Natural killer cell (primary cell): Measurements from ENCODE around the gene MVK. TPM values are rescaled to one million over a fixed set of nuclear protein-coding genes. Genes with fewer than 3 reads are reported as not detected.

Experiments
- ATAC-seq, 3 donors: fragments of 150-1000 bp in 2 of 3; fragments of 200-7000 bp in 1 of 3; cut with Tn5 transposase; 1 replicate in 1 of 3; 2 replicates in 2 of 3; pipeline ENCODE4 v1.10.0; 2021; ENCODE audit warnings: mild to moderate bottlenecking in 2 of 3, moderate library complexity in 2 of 3
- DNase-seq, 2 donors: peaks; one replicate each; pipeline versions ENCODE4 v3.0.0 to v3.0.0-alpha.2; 2013 to 2021; ENCODE audit warnings: mixed read lengths in 1 of 2
- H3K27ac ChIP-seq: one replicate; pipeline ENCODE4 v1.5.1; 2013; ENCODE audit warnings: mild to moderate bottlenecking, low read length
- H3K27me3 ChIP-seq: one replicate; pipeline ENCODE4 v1.6.1; 2013; ENCODE audit warnings: low read length; ENCODE audit not compliant: control insufficient read depth, insufficient read depth
- H3K36me3 ChIP-seq: one replicate; pipeline ENCODE4 v1.6.1; 2013; ENCODE audit warnings: low read length; ENCODE audit not compliant: control insufficient read depth, insufficient read depth
- H3K4me1 ChIP-seq: one replicate; pipeline ENCODE4 v1.6.1; 2013; ENCODE audit warnings: low read length; ENCODE audit not compliant: control insufficient read depth, insufficient read depth
- H3K4me3 ChIP-seq: one replicate; pipeline ENCODE4 v1.5.1; 2013; ENCODE audit warnings: low read length
- H3K9me3 ChIP-seq: one replicate; pipeline ENCODE4 v1.6.1; 2013; ENCODE audit warnings: low read length; ENCODE audit not compliant: control insufficient read depth, insufficient read depth
- H3K27ac Mint-ChIP-seq, 2 donors: one replicate each; pipeline ENCODE4 v1.8.0; 2022; ENCODE audit warnings: mild to moderate bottlenecking in 2 of 2, mixed read lengths in 2 of 2, moderate library complexity in 1 of 2
- H3K27me3 Mint-ChIP-seq, 2 donors: one replicate each; pipeline ENCODE4 v1.8.0; 2022; ENCODE audit warnings: low read depth in 2 of 2, mixed read lengths in 2 of 2
- H3K36me3 Mint-ChIP-seq: one replicate; pipeline ENCODE4 v1.8.0; 2022; ENCODE audit warnings: mixed read lengths
- H3K4me1 Mint-ChIP-seq, 2 donors: one replicate each; pipeline ENCODE4 v1.8.0; 2022; ENCODE audit warnings: mixed read lengths in 2 of 2
- H3K4me3 Mint-ChIP-seq: one replicate; pipeline ENCODE4 v1.8.0; 2022; ENCODE audit warnings: mild to moderate bottlenecking, moderate library complexity, mixed read lengths
- H3K9me3 Mint-ChIP-seq, 2 donors: one replicate each; pipeline ENCODE4 v1.8.0; 2022; ENCODE audit warnings: mixed read lengths in 2 of 2
- WGBS: methylation state at CpG from one replicate; pipeline ENCODE4 v1.1.7; 2013; ENCODE audit warnings: missing lambda C conversion rate; ENCODE audit not compliant: insufficient coverage; 5-methylcytosine and 5-hydroxymethylcytosine counted together
- intact Hi-C: fragments of 100-400 bp; cut with micrococcal nuclease; formaldehyde crosslinking; loops from one replicate; pipeline ENCODE4 v1.14.2; 2022
- total RNA-seq, 4 donors: library from RNA; stranded (reverse); fragments of 120-200 nt in 1 of 4; gene quantifications; one replicate each; pipeline versions ENCODE4 v1.2.3 to v1.2.4, GENCODE V29; 2013 to 2022
- TF ChIP-seq, protein P1 (sequence below): fragments of 200-600 bp; IDR thresholded peaks from one replicate; pipeline ENCODE4 v1.8.0; 2022; ENCODE audit warnings: antibody characterized with exemption

MVK gene
- total RNA-seq, 3 donors from 2014 or later (not counting 1 experiment from before 2014, with no cell fraction given): 9.4 to 16.6 (median 16.2) TPM

DNA sequence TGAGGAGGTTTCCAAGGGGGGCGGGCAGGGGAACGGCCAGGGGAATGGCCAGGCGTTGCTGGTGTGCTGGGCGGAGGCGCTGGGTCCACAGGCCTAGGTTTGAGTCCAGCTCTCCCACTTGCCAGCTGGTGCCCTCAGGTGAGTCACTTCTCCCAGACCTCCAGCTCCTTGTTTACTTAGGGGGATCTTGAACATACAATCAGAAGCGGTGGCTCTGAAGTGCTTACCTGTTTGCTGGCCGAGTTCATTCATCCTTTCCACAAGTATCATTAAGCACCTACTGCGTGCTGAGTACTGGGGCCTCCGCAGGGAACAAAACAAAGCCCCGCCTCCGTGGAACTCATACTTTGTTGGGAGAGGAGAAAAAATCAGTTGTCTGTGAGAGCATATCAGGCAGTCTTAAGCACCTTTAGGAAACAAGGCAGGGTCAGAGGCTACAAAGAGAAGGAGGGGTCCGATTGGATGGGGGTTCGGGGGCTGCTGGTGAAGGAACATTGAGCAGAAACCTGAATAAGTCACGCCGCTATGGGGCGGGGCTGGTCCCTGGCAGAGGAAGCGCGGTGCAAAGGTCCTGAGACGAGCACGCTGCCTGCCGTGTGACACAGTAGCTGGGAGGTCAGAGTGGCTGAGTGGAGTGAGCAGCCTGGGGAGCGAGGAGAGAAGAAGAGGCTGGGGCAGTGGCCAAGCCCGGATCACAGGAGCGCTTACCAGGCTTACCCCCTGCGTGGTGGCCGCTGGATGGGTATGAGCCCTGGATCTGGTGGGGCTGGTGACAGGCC is 15.1 kb downstream of the MVK start:
- no peaks in the 10 kb centered on the region for H3K9me3 ChIP-seq
- no peaks in the 10 kb centered on the region for H3K4me1 ChIP-seq
- TF ChIP-seq, protein P1, sequence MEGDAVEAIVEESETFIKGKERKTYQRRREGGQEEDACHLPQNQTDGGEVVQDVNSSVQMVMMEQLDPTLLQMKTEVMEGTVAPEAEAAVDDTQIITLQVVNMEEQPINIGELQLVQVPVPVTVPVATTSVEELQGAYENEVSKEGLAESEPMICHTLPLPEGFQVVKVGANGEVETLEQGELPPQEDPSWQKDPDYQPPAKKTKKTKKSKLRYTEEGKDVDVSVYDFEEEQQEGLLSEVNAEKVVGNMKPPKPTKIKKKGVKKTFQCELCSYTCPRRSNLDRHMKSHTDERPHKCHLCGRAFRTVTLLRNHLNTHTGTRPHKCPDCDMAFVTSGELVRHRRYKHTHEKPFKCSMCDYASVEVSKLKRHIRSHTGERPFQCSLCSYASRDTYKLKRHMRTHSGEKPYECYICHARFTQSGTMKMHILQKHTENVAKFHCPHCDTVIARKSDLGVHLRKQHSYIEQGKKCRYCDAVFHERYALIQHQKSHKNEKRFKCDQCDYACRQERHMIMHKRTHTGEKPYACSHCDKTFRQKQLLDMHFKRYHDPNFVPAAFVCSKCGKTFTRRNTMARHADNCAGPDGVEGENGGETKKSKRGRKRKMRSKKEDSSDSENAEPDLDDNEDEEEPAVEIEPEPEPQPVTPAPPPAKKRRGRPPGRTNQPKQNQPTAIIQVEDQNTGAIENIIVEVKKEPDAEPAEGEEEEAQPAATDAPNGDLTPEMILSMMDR: no peak
- 96% methylated on average over 26 of the region's 26 CpGs for WGBS
- no peaks in the 10 kb centered on the region for H3K27me3 ChIP-seq
- Mint-ChIP-seq H3K36me3 (no peaks in the 10 kb centered on the region), H3K4me1 (no peaks in the 10 kb centered on the region), H3K4me3 (no peak overlapping the region), H3K27me3 (no peaks in the 10 kb centered on the region), H3K27ac (no peak overlapping the region), H3K9me3 (no peaks in the 10 kb centered on the region)
- intact Hi-C loops: no loop called here
- peaks cover 19% of the 10 kb centered on the region for H3K36me3 ChIP-seq
- no peak overlapping the region for H3K27ac ChIP-seq
- no peak overlapping the region for H3K4me3 ChIP-seq
- no peak for DNase-seq
- no peak for ATAC-seq

DNA sequence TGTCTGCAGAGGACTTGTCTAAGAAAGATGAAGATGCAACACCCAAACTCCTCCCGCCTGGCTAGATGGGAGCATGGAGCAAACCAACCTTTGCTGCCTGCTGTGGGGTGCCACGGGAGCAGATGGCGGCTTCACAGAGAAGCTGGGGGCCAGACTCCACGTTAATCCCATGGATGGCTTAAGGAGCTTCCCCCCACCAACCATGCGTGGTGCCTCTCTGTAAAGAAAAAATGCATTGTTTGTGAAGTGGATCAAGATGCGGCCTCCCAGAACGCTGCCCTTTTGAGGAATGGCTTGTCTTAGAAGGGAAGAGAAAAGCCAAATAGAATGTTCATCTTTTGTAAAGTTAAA is 15.6 kb downstream of the MVK start:
- no peaks in the 10 kb centered on the region for H3K27me3 ChIP-seq
- no peaks in the 10 kb centered on the region for H3K9me3 ChIP-seq
- Mint-ChIP-seq H3K27me3 (no peaks in the 10 kb centered on the region), H3K4me1 (no peaks in the 10 kb centered on the region), H3K27ac (no peak overlapping the region), H3K36me3 (no peaks in the 10 kb centered on the region), H3K4me3 (no peak overlapping the region), H3K9me3 (no peaks in the 10 kb centered on the region)
- DNase-seq (no peak), ATAC-seq (no peak)
- peaks cover 17% of the 10 kb centered on the region for H3K36me3 ChIP-seq
- H3K4me1 ChIP-seq: no peaks in the 10 kb centered on the region
- no peak overlapping the region for H3K4me3 ChIP-seq
- H3K27ac ChIP-seq: no peak overlapping the region
- TF ChIP-seq, protein P1: no peak
- WGBS: 89% methylated on average over 6 of the region's 7 CpGs
- intact Hi-C loops: no loop called here

DNA sequence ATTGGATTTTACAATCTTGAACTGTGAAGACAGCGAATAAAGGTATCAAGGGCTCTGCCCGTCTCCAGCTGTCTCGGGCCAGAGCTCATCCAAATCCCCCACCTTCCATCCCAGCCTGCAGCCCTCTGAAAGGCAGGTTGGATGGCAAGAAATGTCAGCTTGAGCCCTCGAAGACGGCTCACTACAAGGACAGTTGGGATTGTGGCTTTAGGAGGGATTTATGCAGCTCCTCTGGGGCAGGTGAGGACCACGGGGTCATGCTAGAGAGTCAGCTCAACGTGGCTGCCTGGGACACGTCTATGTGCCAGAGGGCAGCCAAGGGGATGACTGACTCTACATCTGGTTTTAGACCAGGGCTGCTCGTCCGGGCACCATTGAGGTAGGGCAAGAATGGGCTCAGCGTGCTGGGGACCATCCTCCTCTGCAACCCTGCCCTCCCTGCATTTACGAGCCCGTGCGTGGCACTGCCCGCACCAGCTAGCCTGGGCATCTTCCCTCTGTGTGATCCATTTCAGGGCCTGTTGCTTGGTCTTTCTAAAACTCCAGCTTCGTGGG is 16.2 kb downstream of the MVK start:
- TF ChIP-seq, protein P1: no peak
- no peaks in the 10 kb centered on the region for H3K27me3 Mint-ChIP-seq
- no peak overlapping the region for H3K4me3 ChIP-seq
- no peak overlapping the region for H3K27ac ChIP-seq
- H3K27ac Mint-ChIP-seq: no peak overlapping the region
- no peak for DNase-seq
- intact Hi-C loops: no loop called here
- no peaks in the 10 kb centered on the region for H3K4me1 Mint-ChIP-seq
- WGBS: 97% methylated on average over 16 of the region's 16 CpGs
- H3K9me3 ChIP-seq: no peaks in the 10 kb centered on the region
- no peak for ATAC-seq
- H3K36me3 Mint-ChIP-seq: no peaks in the 10 kb centered on the region
- peaks cover 17% of the 10 kb centered on the region for H3K36me3 ChIP-seq
- peaks cover 3% of the 10 kb centered on the region for H3K4me1 ChIP-seq
- H3K9me3 Mint-ChIP-seq: no peaks in the 10 kb centered on the region
- no peaks in the 10 kb centered on the region for H3K27me3 ChIP-seq
- no peak overlapping the region for H3K4me3 Mint-ChIP-seq
